Amygdala (tissue), 56 donors: Measurements from ENCODE around the gene IKZF2.

ENCODE experiments used
- DNase-seq, 56 donors: peaks; one replicate each; lab custom pipeline; 2025; lab: John Stamatoyannopoulos, UW

Gene IKZF2

DNA sequence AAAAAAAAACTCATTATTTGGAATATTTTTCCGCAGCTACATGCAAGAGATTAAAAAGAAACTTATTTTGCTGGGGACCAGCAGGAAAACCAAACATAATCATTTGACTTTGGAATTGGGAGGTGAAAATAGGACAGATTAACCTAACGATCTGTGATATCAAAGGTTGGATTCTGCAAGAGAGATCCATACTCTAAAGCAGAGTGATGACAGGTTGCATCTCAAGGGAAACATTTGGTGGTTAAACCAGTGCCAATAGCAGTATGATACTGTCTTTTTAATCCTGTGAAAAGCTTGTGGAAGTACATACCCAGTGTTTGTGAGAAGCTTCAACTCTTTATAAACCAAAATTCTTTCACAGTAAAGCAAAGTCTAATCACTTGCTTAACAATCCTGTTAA is 5.3 kb upstream of the IKZF2 start:
- DNase-seq = no peak

DNA sequence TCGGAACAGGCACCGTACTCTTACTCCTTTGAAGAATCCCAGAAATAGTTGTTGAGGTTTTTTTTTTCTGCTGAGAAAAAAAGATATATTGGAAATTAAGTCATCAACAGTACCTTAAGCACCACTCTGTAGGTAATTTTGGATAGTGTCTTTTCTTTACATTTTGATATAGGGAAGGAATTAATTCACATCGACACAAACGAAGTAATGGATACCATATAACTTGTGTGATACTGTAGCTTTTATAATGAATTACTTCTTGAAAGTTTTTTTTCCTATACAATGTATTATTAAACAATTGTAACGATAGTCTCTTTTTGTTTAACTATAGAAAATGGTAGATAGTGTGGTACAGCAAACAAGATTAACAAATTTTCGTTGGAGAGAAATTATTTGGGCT is 1.5 kb upstream of the IKZF2 start:
- DNase-seq = no peak

DNA sequence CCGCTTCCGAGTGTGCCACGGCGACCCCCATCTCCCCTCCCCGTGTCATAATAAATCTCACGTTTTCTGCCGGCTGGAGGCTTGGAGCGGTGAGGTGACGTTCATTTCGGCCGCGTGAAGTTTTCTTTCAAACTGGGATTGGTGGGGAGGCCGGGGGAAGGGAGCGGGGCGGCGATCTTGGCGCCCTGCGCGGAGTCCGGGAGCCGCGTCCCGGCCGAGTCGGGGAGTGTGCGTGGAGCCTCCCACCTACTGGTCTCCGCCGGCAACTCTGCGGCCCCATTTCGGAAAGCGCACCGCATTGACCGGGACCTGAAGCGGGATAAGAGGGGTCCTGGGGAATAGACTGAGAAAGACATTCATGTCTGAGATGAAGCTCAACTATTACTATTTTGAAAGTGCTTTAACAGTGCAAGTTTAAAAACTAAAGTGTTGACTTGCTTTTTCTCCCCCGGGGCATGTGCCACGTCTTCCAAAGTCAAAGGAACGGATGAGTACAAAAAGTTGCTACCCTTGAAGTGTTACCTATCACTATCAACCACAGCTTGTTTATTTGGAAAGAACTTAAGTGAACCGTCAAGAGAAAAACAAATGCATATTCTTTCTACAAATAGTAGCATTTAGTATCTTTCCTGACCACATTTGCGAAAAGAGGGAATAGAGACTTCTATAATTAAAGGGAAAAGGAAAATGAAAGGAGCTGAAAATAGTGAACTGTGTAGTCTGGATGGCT is 818 bp upstream of the IKZF2 start:
- peak in 47 of 56 donors; percentile 8 to 80 (median 59) for DNase-seq

DNA sequence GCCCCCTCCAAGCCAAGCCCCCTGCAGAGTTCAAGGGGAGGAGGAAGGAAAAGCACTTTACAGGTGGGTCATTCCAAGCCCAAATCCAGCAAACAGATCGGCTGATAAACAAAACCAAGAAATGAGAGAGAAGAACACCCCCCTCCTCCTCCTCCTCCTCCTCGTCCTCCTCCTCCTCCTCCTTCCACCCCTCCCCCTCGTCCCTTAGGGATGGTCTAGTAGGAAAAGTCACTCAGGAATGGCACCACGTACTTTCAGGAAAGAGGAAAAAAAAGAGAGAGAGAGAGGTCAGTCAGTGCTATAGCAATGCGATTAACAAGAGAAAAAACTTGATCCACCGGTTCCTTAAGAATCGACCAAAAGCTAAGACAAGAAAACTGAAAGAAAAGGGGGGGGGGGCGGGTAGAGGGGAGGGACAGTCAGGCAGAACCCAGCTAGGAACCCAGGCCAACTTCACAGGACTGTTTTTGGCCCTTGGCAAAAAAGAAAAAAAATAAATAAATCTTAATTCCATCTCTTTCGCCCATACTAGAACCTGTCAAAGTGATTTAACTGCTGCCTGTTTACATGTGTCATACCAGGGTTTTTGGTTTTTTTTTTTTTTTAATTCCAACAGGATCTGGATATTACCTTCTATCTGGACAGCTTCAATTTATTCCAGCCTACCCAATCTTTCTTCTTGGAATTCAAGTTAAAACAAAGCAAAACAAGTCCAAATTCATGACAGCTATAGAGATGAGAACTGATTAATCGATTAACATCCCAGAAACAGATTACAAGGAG is 906 bp downstream of the IKZF2 start:
- DNase-seq = peak in 10 of 56 donors; percentile 0 to 29 (median 18)

DNA sequence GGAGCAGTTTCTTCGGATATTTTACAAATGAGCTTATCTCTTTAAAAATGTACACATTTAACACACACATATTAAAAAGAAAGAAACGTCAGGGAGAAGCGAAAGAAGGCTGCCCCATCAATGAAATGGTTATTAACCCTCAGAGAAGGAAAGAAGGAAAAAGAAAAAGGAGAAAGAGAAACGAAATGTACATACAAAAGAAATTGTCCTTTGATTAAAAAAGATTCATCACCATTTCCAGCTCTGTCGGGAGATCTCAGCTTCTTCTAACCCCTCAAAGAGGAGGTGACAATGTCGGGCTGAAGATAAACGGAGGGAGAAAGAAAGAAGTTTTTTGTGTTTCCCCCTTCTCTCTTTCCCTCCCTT is 1.5 kb downstream of the IKZF2 start:
- no peak for DNase-seq

DNA sequence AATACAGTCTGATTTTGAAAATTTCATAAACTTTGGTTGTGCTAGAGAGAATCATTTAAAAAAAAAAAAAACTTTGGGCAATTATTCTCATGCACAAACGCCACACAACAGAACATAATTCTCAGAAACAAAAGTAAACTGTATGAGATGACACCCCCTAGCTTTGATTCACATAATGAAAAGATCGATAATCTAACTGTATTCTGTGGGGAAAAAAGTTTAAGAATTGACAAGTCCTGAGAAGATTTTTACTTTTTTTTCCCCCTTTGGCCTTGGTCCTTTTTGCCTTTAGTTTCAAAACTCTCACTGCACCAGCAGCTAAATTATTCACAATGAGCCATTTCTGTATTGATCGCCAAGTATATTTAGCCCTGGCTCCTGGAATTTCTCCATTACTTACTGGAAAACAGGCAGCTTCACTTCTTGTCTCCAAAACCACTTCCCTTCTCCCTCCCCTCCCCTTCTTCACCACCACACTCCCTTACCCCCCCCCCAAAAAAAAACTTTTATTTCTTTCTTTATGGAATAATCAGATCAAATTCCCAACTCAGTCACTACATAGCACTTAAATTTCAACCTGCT is 2.0 kb downstream of the IKZF2 start:
- DNase-seq = no peak

DNA sequence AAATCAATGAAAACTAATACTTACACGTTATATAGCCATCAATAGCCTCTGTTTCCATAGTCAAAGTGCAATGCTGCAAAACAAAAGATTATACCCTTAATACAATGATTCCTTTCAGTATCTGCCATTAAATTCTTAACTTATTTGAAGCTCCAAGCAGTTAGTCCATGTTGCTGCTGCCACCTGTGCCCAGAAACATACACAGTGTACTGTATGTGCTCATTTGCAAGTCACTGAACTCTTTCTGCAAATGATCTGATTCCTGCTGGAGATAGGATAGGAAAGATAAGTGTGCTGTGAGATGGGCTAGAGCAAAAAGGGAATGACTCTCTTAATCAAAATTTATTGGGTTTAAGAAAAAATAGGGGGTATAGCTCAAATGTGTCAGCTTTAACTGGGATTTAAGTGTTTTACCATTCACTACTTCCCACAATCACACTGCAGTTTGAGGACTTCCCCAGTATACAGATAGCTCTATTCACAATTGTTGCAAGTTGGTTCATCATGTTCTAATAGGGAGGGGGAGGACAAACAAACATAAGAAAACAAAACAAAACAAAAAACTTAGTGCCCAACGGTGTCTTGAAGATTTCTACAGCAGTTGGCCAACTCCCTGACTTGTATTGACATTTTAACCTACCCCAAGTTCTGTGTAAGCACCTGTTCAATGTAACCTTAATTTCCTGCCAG is 2.7 kb downstream of the IKZF2 start:
- peak in 4 of 56 donors; percentile 0 to 36 (median 4) for DNase-seq

DNA sequence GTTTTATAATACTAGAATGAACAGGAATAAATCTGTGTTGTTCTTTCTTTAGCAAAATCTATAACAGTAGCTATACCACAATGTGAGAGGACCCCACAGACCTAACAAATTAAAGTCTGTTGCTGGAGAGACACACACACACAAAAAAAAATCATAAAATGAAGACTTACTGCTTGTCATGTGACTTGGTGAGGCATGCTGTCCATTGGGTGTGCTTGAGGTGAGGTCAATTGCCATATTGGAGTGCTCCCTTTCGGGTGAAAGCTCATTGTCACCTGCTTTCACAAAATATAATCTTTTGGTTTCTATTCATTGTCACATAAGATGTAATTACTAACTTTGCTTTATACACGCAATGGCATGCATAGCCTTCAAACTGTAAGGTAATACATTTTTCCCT is 3.9 kb downstream of the IKZF2 start:
- DNase-seq = no peak

DNA sequence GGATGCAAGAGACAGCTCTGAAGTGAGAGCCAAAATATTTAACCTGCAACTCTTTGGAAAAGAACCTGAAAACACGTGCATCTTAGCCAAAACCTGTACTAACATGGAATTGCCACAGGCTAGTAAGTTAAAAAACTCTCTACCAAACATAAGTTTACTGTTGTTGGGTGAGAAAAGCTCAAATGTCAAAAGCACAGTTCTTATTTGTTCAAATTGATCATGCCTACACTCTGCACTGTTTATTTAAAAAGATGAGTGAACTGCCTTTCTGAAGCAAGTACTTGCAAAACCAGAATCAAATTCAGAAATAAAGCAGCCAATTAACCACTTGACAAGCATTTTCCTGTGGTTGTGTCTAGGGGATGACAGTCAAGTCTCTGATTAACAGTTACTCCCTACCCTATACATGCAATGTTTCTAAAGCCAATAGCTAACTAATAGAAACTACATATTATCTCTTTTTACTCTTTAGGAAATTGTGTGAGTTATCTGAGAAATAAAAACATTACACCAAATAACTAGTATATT is 5.6 kb downstream of the IKZF2 start:
- DNase-seq = no peak

DNA sequence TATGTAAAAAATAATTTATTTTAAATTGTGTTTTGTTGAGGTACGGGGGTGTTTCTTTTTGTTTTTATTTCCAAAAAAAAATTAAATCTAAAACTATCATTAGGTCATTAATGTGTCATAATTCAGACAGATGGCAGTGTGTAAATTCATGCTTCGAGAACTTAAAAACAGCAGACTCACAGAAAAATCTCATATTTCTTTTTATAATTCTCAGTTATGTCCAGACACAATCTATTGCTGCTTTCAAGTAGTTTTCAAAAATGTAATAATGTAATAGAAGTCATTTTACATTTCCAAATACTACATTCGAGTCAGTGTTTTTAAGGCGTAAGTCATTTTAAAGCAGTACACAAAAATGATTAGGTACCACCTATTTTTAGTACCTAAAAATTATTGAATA is 14.3 kb downstream of the IKZF2 start:
- no peak for DNase-seq

DNA sequence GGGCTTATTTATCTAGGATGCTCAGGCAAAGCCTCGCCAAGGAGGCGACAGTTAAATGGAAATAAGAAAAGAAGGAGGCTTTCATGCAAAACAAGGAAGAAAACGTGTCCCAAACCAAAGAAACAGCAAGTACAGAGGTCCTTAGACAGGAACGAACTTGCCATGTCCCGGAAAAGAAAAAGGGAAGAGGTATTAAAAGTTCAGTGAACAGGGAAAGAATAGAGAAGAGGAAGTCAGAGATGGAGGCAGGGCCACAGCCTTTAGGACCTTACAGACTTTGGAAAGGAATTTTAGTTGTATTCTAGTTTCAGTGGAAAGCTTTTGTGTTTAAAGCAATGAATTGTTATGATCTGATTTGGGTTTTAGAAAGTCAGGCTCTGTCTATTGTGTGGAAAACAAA is 22.1 kb downstream of the IKZF2 start:
- DNase-seq = peak in 1 of 56 donors; percentile 4

DNA sequence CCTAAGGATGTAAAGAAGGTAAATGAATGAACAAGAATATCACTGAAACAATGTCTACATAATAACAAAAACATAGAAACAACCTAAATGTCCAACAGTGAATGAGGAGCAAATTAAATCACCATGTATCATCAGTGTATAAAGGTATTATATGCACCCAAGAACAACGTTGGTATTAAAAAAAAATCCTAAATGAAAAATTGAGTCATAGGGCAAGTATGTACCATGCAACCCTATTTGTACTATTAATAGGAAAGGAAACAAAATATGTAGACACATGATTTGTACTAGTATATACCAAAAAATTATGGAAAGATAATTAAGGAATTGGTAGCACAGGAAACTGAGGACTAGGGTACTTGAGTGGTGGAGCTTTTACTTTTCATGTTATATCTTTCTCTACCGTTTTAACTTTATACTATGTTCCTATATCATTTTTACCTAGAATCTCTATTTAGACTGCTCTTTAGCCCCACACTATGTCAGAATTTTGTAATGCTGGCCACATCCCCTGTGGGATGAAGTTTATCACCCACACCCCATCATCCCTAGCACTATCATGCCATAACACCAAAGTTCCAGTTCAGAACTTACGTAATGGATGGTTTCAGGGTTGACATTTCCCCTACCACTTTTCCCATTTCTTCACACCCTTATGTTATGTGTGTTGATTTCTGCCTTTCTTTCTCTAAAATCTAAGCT is 25.6 kb downstream of the IKZF2 start:
- DNase-seq = no peak

DNA sequence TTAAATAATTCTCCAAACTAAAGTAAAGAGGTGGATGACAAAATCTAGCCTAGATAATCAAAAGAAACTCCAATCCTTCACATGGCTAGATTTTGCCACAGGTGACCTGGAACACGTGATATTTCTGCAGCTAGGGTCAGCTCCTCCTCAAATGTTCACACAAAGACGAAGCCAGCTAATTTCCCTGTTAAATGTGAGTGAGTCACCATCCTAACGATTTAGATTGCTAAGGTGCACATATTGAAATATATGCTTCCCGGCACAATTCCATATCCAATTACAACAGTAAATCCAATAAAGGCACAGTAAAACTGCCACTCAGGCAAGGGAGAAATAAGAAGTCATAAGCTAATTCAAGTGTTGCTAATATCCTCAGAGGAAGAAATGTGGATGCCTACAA is 28.7 kb downstream of the IKZF2 start:
- no peak for DNase-seq

DNA sequence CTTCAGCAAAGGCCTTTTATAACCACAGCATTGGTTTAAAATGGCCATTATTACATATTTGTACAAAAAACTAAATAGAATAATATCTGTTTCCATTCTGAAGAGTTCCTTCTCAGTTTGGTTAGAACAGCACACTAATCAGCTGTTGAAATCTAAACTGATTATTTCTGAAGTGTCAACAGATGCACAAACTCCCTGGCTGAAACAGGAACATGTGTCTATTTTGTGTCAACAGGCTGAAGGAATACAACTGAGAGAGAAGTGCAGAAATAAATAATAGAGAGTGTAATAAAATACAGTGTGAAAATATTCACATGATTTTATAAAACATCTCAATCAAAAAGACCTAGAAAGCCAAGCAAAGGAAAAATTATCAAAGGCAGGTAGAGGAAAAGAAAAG is 29.7 kb downstream of the IKZF2 start:
- no peak for DNase-seq

DNA sequence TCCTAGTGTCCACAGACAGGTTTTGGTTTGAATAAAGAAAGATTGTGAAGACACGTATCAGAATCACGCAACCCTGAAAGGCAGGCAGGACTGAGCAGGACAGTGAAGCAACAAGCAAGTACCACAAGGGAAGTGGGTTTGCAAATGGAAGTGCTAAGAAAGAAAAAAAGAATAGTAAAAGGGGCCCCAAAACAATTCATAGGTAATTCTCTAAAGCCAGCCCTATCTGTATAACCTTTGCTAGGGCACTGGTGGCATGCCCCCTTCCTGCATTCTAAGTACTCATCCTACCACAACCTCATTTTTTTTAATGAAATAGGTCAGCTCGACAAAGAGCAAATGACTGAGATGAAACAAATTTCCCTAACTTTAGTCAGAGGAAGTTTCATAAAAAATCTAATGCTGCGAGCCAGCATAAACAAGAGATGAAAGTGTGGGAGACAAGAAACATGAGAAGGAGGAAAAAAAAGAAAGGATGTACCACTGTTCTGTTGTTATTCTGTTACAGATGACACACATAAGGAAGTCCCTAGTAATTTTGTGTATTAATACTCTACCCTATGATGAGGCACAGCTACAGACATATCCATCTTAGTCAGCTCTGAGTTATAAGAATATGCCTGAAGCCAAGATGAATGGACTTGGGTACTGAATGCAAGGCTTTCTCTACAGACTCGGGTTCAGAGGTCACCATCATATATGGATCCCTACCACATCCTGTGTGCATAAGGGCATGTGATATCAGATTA is 32.2 kb downstream of the IKZF2 start:
- no peak for DNase-seq

DNA sequence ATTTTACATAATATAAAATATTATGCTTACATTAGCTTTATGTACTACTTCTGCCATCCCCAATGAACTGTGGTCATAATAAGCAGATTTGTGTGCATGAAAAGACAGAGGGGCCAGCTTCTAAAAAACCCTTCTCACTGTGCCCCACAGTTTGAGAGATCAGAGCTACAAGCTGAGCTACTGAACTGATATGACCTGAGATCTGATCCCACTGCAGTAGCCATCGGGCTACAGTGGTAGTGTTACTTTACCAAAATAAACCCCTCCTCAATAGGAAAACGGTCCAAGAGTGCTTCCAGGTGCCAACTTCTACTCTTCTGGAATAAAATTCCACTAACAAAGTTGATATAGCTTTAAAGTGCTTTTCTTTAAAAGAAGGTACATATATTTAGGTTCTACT is 43.1 kb downstream of the IKZF2 start:
- DNase-seq = no peak

DNA sequence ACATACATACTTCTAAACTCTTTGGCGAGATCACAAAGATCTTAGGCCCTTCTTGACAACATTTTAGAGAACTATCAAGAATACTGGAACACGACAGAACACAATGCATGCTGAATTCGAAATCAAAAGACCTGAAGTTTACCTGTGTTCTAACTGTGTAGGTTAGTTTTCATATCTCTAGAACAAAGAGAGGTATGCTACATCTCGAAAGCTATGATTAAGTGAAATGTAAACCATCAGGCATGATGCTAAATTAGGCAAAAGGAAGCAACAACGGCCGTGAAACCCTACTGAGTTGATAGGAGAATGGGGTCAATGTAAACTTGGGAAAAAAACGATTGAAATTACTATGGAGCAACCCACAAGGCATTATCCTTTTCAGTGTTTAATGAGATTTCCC is 43.7 kb downstream of the IKZF2 start:
- DNase-seq = no peak

DNA sequence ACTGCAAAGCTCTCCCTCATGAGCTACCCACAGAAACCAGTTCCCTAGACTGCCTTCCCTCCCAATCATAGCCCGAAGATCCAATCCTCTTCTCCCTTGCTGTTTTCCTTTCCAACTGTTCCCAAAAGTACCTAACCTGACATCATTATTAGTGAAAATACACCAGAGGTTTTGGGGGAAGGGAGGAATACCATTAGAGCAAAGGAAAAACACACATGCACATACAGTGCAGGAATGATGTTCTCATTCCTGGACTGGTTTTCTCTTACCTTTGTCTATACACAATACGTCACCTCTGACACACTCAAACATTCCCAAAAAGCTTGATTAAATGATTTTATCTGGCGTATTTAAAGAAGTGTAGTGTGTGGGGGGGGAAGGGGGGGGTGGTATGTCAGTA is 46.2 kb downstream of the IKZF2 start:
- DNase-seq = no peak

DNA sequence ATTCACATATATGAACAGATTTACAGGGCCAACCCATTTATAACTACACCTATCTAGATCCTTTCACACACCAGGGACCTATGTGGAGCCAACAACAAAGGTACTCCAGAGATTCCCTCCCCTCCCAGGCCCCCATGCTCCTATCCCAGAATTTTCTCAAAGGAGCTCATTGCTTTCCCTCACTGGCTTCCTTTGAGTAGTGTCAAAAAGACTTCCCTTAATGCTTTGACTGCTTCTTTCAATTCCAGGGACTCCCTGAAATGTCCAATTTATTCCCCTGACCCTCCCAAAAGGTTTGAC is 46.6 kb downstream of the IKZF2 start:
- no peak for DNase-seq
